T-cell (primary cell): Measurements from ENCODE around the gene AGAP6. TPM values are rescaled to one million over a fixed set of nuclear protein-coding genes. Genes with fewer than 3 reads are reported as not detected.
"Not testable (repeated sequence)": the region's sequence is repeated elsewhere in the genome, so short reads cannot be mapped to it uniquely, and the experiment has no call there.

ENCODE experiments used
- ATAC-seq, 4 experiments: fragments of 200-7000 bp in 3 of 4; fragments of 150-1000 bp in 1 of 4; cut with Tn5 transposase; replicated peaks in 1 of 4; 1 replicate in 3 of 4; 2 replicates in 1 of 4; pipeline ENCODE4 v1.10.0; 2021; ENCODE audit warnings: moderate library complexity in 3 of 4, mild to moderate bottlenecking in 2 of 4, moderate number of reproducible peaks in 1 of 4
- CTCF ChIA-PET, 2 donors: fragments of 300-600 bp; sonication (Branson Sonifier 250); formaldehyde crosslinking; loops; one replicate each; lab custom pipeline; 2022; ENCODE audit warnings: antibody characterized with exemption in 2 of 2; lab: Charles Lee
- POLR2A ChIA-PET, 2 donors: fragments of 300-600 bp; sonication (Branson Sonifier 250); formaldehyde crosslinking; loops; one replicate each; lab custom pipeline; 2022; ENCODE audit warnings: antibody characterized with exemption in 2 of 2; lab: Charles Lee
- DNase-seq, 35 experiments: peaks; one replicate each; pipeline versions ENCODE4 v3.0.0 to v3.0.0-alpha.2; 2013 to 2023
- H3K27ac ChIP-seq: one replicate; pipeline ENCODE4 v1.5.1; 2013; ENCODE audit warnings: low read length
- H3K27me3 ChIP-seq, 2 experiments: replicated peaks in 1 of 2; 1 replicate in 1 of 2; 2 replicates in 1 of 2; pipeline versions ENCODE4 v1.6.1 to v1.7.0; 2013; ENCODE audit warnings: low read length in 1 of 2, mixed read lengths in 1 of 2; ENCODE audit not compliant: control insufficient read depth in 2 of 2, insufficient read depth in 2 of 2; ENCODE audit errors: extremely low read depth in 1 of 2
- H3K36me3 ChIP-seq, 2 donors: 1 replicate in 1 of 2; 2 replicates in 1 of 2; pipeline versions ENCODE4 v1.6.1 to v1.7.0; 2013; ENCODE audit warnings: low read length in 1 of 2; ENCODE audit not compliant: control insufficient read depth in 2 of 2, insufficient read depth in 1 of 2; ENCODE audit errors: extremely low read depth in 1 of 2
- H3K4me1 ChIP-seq, 2 experiments: 1 replicate in 1 of 2; 2 replicates in 1 of 2; pipeline versions ENCODE4 v1.6.1 to v1.7.0; 2013; ENCODE audit warnings: low read length in 2 of 2, mixed read lengths in 1 of 2; ENCODE audit not compliant: insufficient read depth in 2 of 2, control insufficient read depth in 1 of 2; ENCODE audit errors: extremely low read depth in 1 of 2
- H3K4me3 ChIP-seq, 2 donors: 1 replicate in 1 of 2; 2 replicates in 1 of 2; pipeline versions ENCODE4 v1.5.1 to v1.7.0; 2013; ENCODE audit warnings: mild to moderate bottlenecking in 2 of 2, low read length in 1 of 2, moderate library complexity in 1 of 2; ENCODE audit not compliant: control insufficient read depth in 1 of 2; ENCODE audit errors: extremely low read depth in 1 of 2
- H3K9me3 ChIP-seq: 2 replicates; pipeline ENCODE4 v1.7.0; 2013
- H3K27ac Mint-ChIP-seq, 2 donors: one replicate each; pipeline ENCODE4 v1.8.0; 2020 to 2021; ENCODE audit warnings: mild to moderate bottlenecking in 2 of 2, mixed read lengths in 2 of 2
- H3K27me3 Mint-ChIP-seq, 2 donors: one replicate each; pipeline ENCODE4 v1.8.0; 2021 to 2022; ENCODE audit warnings: mixed read lengths in 2 of 2
- H3K36me3 Mint-ChIP-seq: one replicate; pipeline ENCODE4 v1.8.0; 2021; ENCODE audit warnings: mixed read lengths
- H3K4me1 Mint-ChIP-seq, 3 donors: one replicate each; pipeline ENCODE4 v1.8.0; 2020 to 2022; ENCODE audit warnings: mixed read lengths in 3 of 3, mild to moderate bottlenecking in 1 of 3
- H3K4me3 Mint-ChIP-seq, 3 donors: one replicate each; pipeline ENCODE4 v1.8.0; 2020 to 2022; ENCODE audit warnings: mild to moderate bottlenecking in 3 of 3, mixed read lengths in 3 of 3, moderate library complexity in 3 of 3
- H3K9me3 Mint-ChIP-seq, 3 donors: one replicate each; pipeline ENCODE4 v1.8.0; 2020 to 2022; ENCODE audit warnings: mixed read lengths in 3 of 3
- WGBS: methylation state at CpG from one replicate; pipeline ENCODE4 v1.1.5; 2013; ENCODE audit warnings: missing lambda C conversion rate; ENCODE audit not compliant: insufficient coverage; 5-methylcytosine and 5-hydroxymethylcytosine counted together
- total RNA-seq, 35 experiments: library from RNA in 6 of 35; stranded (reverse) in 6 of 35; fragments of 120-200 nt in 1 of 35; gene quantifications; one replicate each; pipeline versions ENCODE4 v1.2.1 to v1.2.4 and lab custom pipeline; 2013 to 2026

The AGAP6 gene
- total RNA-seq, 5 donors from 2014 or later (not counting 1 experiment from before 2014, with no cell fraction given): 14.6 to 29.0 (median 21.9) TPM

- POLR2A ChIA-PET: interaction anchor here in 1 of 2 donors (0.5 kb wide), 1 partner anchor 127 kb away, joined by 4 read pairs; no protein-coding TSS in a partner anchor
- CTCF ChIA-PET: no interaction called here
- ATAC-seq (no peak), DNase-seq (no peak)
- no peaks in the 10 kb centered on the region for H3K9me3 ChIP-seq
- H3K36me3 Mint-ChIP-seq: peaks cover 4% of the 10 kb centered on the region
- H3K4me1 ChIP-seq: no peaks in the 10 kb centered on the region
- no peak overlapping the region for H3K4me3 ChIP-seq
- H3K9me3 Mint-ChIP-seq: no peaks in the 10 kb centered on the region
- peaks cover 12 to 20% of the 10 kb centered on the region in 2 donors for H3K27me3 Mint-ChIP-seq
- H3K4me3 Mint-ChIP-seq: no peak overlapping the region
- no peaks in the 10 kb centered on the region for H3K36me3 ChIP-seq
- no peaks in the 10 kb centered on the region for H3K4me1 Mint-ChIP-seq
- H3K27ac Mint-ChIP-seq: no peak overlapping the region
- peaks cover 2 to 20% of the 10 kb centered on the region in 2 experiments for H3K27me3 ChIP-seq
- WGBS: 70% methylated on average over 3 of the region's 3 CpGs
- no peak overlapping the region for H3K27ac ChIP-seq
Observed at GRCh38 chr10:50021646-50022045, 33.4 kb downstream of the AGAP6 start.

GRCh38 chr10:50024716-50025383 is 36.6 kb downstream of the AGAP6 start:
- H3K27me3 Mint-ChIP-seq: peaks cover 22 to 30% of the 10 kb centered on the region in 2 donors
- H3K4me1 Mint-ChIP-seq, H3K4me3 ChIP-seq, H3K4me1 ChIP-seq, H3K27ac ChIP-seq, POLR2A ChIA-PET, H3K36me3 Mint-ChIP-seq, DNase-seq, CTCF ChIA-PET, H3K9me3 Mint-ChIP-seq, ATAC-seq, H3K9me3 ChIP-seq, H3K36me3 ChIP-seq, H3K27ac Mint-ChIP-seq, H3K4me3 Mint-ChIP-seq: not testable (repeated sequence)
- 17% methylated on average over 24 of the region's 37 CpGs for WGBS
- H3K27me3 ChIP-seq: peaks cover 4 to 28% of the 10 kb centered on the region in 2 experiments

GRCh38 chr10:50025627-50026026 is 37.4 kb downstream of the AGAP6 start:
- CTCF ChIA-PET: no interaction called here
- no peaks in the 10 kb centered on the region for H3K4me1 ChIP-seq
- no peak for DNase-seq
- peaks cover 4 to 28% of the 10 kb centered on the region in 2 experiments for H3K27me3 ChIP-seq
- no peak for ATAC-seq
- Mint-ChIP-seq H3K27ac (no peak overlapping the region), H3K4me3 (no peak overlapping the region), H3K9me3 (no peaks in the 10 kb centered on the region), H3K27me3 (peaks cover 22 to 30% of the 10 kb centered on the region in 2 donors), H3K4me1 (no peaks in the 10 kb centered on the region), H3K36me3 (peaks cover 4% of the 10 kb centered on the region)
- H3K9me3 ChIP-seq: no peaks in the 10 kb centered on the region
- POLR2A ChIA-PET: no interaction called here
- H3K4me3 ChIP-seq: no peak overlapping the region
- H3K36me3 ChIP-seq: no peaks in the 10 kb centered on the region
- H3K27ac ChIP-seq: no peak overlapping the region
- 89% methylated on average over 14 of the region's 14 CpGs for WGBS

GRCh38 chr10:50027195-50027594 is 39.0 kb downstream of the AGAP6 start:
- H3K4me3 ChIP-seq: no peak overlapping the region
- no peak overlapping the region for H3K27ac Mint-ChIP-seq
- POLR2A ChIA-PET: no interaction called here
- CTCF ChIA-PET: no interaction called here
- H3K9me3 Mint-ChIP-seq: no peaks in the 10 kb centered on the region
- peaks cover 4 to 28% of the 10 kb centered on the region in 2 experiments for H3K27me3 ChIP-seq
- no peaks in the 10 kb centered on the region for H3K4me1 ChIP-seq
- ATAC-seq (no peak), DNase-seq (no peak)
- H3K36me3 Mint-ChIP-seq: peaks cover 4% of the 10 kb centered on the region
- WGBS: 94% methylated on average over 13 of the region's 13 CpGs
- H3K27ac ChIP-seq: no peak overlapping the region
- H3K36me3 ChIP-seq: no peaks in the 10 kb centered on the region
- H3K4me1 Mint-ChIP-seq: no peaks in the 10 kb centered on the region
- no peak overlapping the region for H3K4me3 Mint-ChIP-seq
- peaks cover 26 to 30% of the 10 kb centered on the region in 2 donors for H3K27me3 Mint-ChIP-seq
- H3K9me3 ChIP-seq: no peaks in the 10 kb centered on the region

- Mint-ChIP-seq H3K27me3 (peaks cover 0 to 7% of the 10 kb centered on the region in 2 donors), H3K36me3 (no peaks in the 10 kb centered on the region), H3K9me3 (no peaks in the 10 kb centered on the region), H3K4me3 (no peak overlapping the region), H3K4me1 (no peaks in the 10 kb centered on the region), H3K27ac (no peak overlapping the region)
- H3K4me1 ChIP-seq: no peaks in the 10 kb centered on the region
- no peak for ATAC-seq
- H3K27me3 ChIP-seq: no peaks in the 10 kb centered on the region
- WGBS: no CpG with 5 or more reads among the region's 3 CpGs
- ChIA-PET CTCF (no interaction called here), POLR2A (no interaction called here)
- DNase-seq: no peak
- no peaks in the 10 kb centered on the region for H3K9me3 ChIP-seq
- no peaks in the 10 kb centered on the region for H3K36me3 ChIP-seq
- no peak overlapping the region for H3K4me3 ChIP-seq
- no peak overlapping the region for H3K27ac ChIP-seq
Observed at GRCh38 chr10:50033481-50033880, 45.3 kb downstream of the AGAP6 start.

GRCh38 chr10:50035337-50035736 is 47.1 kb downstream of the AGAP6 start:
- H3K9me3 ChIP-seq, H3K36me3 ChIP-seq, H3K27me3 ChIP-seq, H3K27me3 Mint-ChIP-seq, CTCF ChIA-PET, POLR2A ChIA-PET, H3K9me3 Mint-ChIP-seq, H3K4me3 Mint-ChIP-seq, H3K27ac ChIP-seq, DNase-seq, ATAC-seq, H3K4me3 ChIP-seq, H3K4me1 ChIP-seq, H3K4me1 Mint-ChIP-seq, H3K36me3 Mint-ChIP-seq, H3K27ac Mint-ChIP-seq: not testable (repeated sequence)
- WGBS: 60% methylated on average over 3 of the region's 4 CpGs
